Measurements from ENCODE around the gene NDUFA7.
"Not testable (repeated sequence)": the region's sequence is repeated elsewhere in the genome, so short reads cannot be mapped to it uniquely, and the experiment has no call there.

Gene NDUFA7

GRCh38 chr19:8269724-8270123 is 51.5 kb downstream of the NDUFA7 start:
- DNase-seq (ENCODE audit: insufficient read length, low spot score), result no peak
- FAIRE-seq, result no peak
- TF ChIP-seq POLR2AphosphoS5 (IDR thresholded peaks at IDR 0.05; ENCODE audit: low read depth, low read length), result no peak
- TF ChIP-seq POU2F2 (IDR thresholded peaks at IDR 0.05; ENCODE audit: low read depth, low read length), result no peak

GRCh38 chr19:8265872-8266271 is 55.3 kb downstream of the NDUFA7 start:
- no peak for TF ChIP-seq POLR2A (IDR thresholded peaks at IDR 0.05; ENCODE audit: low read depth, low read length)
- TF ChIP-seq POLR2AphosphoS5 (IDR thresholded peaks at IDR 0.05; ENCODE audit: low read depth, low read length), result no peak
- no peak for TF ChIP-seq POU2F2 (IDR thresholded peaks at IDR 0.05; ENCODE audit: low read depth, low read length)
- no peak for TF ChIP-seq PAX5 (IDR thresholded peaks at IDR 0.05; ENCODE audit: insufficient read depth, low read length, severe bottlenecking)
- no peak for TF ChIP-seq TAF1 (IDR thresholded peaks at IDR 0.05; ENCODE audit: low read depth, low read length)
- no peak for TF ChIP-seq SPI1 (IDR thresholded peaks at IDR 0.05; ENCODE audit: low read depth, low read length)
- FAIRE-seq (no peak), DNase-seq (ENCODE audit: insufficient read length, low spot score) (no peak)

- FAIRE-seq; DNase-seq (ENCODE audit: insufficient read length, low spot score): not testable (repeated sequence)
Measured at GRCh38 chr19:8264248-8264647, 56.9 kb downstream of the NDUFA7 start.

DNA sequence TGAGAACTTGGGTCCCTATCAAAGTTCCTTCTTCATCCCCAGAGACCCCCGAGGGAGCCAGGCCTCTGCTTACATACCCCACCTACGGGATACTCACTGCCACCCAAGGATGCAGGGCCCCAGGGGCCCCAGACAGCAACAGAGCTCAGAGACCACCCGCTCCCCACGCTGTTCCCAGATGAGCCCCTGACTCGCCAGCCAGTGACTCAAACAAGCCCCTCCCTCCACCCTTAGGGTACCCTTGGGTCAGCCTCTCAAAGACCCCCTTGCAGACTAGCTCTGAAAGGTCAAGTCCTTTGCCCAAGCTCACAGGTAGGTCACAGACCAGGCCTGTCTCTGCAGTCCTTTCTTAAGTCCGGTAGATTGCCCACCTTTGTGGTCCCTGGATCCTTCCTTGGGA is 58.7 kb downstream of the NDUFA7 start:
- no peak for DNase-seq (ENCODE audit: insufficient read length, low spot score)
- no peak for FAIRE-seq
- TF ChIP-seq POLR2A (IDR thresholded peaks at IDR 0.05; ENCODE audit: low read depth, low read length) (no peak), POLR2AphosphoS5 (IDR thresholded peaks at IDR 0.05; ENCODE audit: low read depth, low read length) (no peak), TAF1 (IDR thresholded peaks at IDR 0.05; ENCODE audit: low read depth, low read length) (no peak), SPI1 (IDR thresholded peaks at IDR 0.05; ENCODE audit: low read depth, low read length) (no peak), POU2F2 (IDR thresholded peaks at IDR 0.05; ENCODE audit: low read depth, low read length) (no peak), PAX5 (IDR thresholded peaks at IDR 0.05; ENCODE audit: insufficient read depth, low read length, severe bottlenecking) (no peak)

GRCh38 chr19:8261881-8262280 is 59.3 kb downstream of the NDUFA7 start:
- FAIRE-seq (no peak), DNase-seq (ENCODE audit: insufficient read length, low spot score) (no peak)
- TF ChIP-seq POLR2AphosphoS5 (IDR thresholded peaks at IDR 0.05; ENCODE audit: low read depth, low read length), result no peak
- no peak for TF ChIP-seq POU2F2 (IDR thresholded peaks at IDR 0.05; ENCODE audit: low read depth, low read length)
- no peak for TF ChIP-seq POLR2A (IDR thresholded peaks at IDR 0.05; ENCODE audit: low read depth, low read length)
- no peak for TF ChIP-seq PAX5 (IDR thresholded peaks at IDR 0.05; ENCODE audit: insufficient read depth, low read length, severe bottlenecking)
- TF ChIP-seq TAF1 (IDR thresholded peaks at IDR 0.05; ENCODE audit: low read depth, low read length), result no peak
- no peak for TF ChIP-seq SPI1 (IDR thresholded peaks at IDR 0.05; ENCODE audit: low read depth, low read length)

DNA sequence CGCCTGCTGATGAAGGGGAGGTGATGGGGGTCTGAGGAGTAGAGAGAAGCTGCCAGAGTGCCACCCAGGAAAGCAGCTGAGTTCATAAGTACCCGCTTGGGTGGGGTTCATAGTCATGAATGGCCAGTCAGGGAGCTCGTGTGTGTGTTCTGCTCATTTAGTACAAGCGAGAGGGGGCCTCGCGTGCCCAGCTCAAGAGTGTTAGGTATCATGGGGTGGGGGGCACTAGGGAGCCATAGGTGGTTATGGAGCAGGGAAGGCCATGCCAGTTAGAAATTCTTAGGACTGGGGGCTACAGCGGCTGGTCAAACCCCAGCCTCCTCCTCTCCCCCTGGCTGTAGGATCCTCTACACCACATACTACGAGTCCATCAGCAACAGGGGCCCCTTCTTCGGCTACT is 59.8 kb downstream of the NDUFA7 start:
- no peak for FAIRE-seq
- TF ChIP-seq POLR2A (IDR thresholded peaks at IDR 0.05; ENCODE audit: low read depth, low read length) (no peak), POU2F2 (IDR thresholded peaks at IDR 0.05; ENCODE audit: low read depth, low read length) (no peak), PAX5 (IDR thresholded peaks at IDR 0.05; ENCODE audit: insufficient read depth, low read length, severe bottlenecking) (no peak), TAF1 (IDR thresholded peaks at IDR 0.05; ENCODE audit: low read depth, low read length) (no peak), POLR2AphosphoS5 (IDR thresholded peaks at IDR 0.05; ENCODE audit: low read depth, low read length) (no peak), SPI1 (IDR thresholded peaks at IDR 0.05; ENCODE audit: low read depth, low read length) (no peak)
- DNase-seq (ENCODE audit: insufficient read length, low spot score), result no peak
